T-helper 2 cell treated with Interferon-gamma antibody and Interleukin-4, amounts not matched to agents 100 ng/mL and 5 ng/mL, for 36 hours (primary cell): ENCODE results near the gene CRABP1. TPM values are rescaled to one million over a fixed set of nuclear protein-coding genes. Genes with fewer than 3 reads are reported as not detected.

Source experiments
- total RNA-seq: library from RNA; stranded (reverse); gene quantifications from 2 replicates; pipeline ENCODE4 v1.2.3, GENCODE V29; 2022

CRABP1 gene
- total RNA-seq, 1 donor from 2014 or later, result 0.52 TPM

Other genes with a start within 250 kb of the CRABP1 start
- 0.11 and 0.34 TPM in 2 replicates for gene SH2D7, start 247.8 kb upstream of the CRABP1 start, total RNA-seq
- gene CIB2, start 208.9 kb upstream of the CRABP1 start, total RNA-seq, result 1.1 and 1.8 TPM in 2 replicates
- gene IDH3A, start 191.0 kb upstream of the CRABP1 start, total RNA-seq, result 115 and 119 TPM in 2 replicates
- not detected in 2 replicates for gene ACSBG1, start 105.8 kb upstream of the CRABP1 start, total RNA-seq
- 39.2 and 39.5 TPM in 2 replicates for gene DNAJA4, start 75.8 kb upstream of the CRABP1 start, total RNA-seq
- 46.0 and 46.2 TPM in 2 replicates for gene SKIC8, start 40.7 kb upstream of the CRABP1 start, total RNA-seq
- gene IREB2, start 97.9 kb downstream of the CRABP1 start, total RNA-seq, result 72.8 and 78.6 TPM in 2 replicates
- 0.77 and 1.2 TPM in 2 replicates for gene HYKK, start 167.2 kb downstream of the CRABP1 start, total RNA-seq
- gene PSMA4, start 200.1 kb downstream of the CRABP1 start, total RNA-seq, result 292 TPM in 2 replicates
- gene CHRNA5, start 225.2 kb downstream of the CRABP1 start, total RNA-seq, result 3.8 and 5.0 TPM in 2 replicates